Spleen (tissue), 11 donors: ENCODE results near the gene NISCH. TPM values are rescaled to one million over a fixed set of nuclear protein-coding genes. Genes with fewer than 3 reads are reported as not detected.
A peak's percentile ranks its signal among the peaks of the same experiment; 100 is the strongest.
"Not testable (repeated sequence)": the region's sequence is repeated elsewhere in the genome, so short reads cannot be mapped to it uniquely, and the experiment has no call there.

Experiments used
- DNase-seq: peaks from one replicate; pipeline ENCODE4 v3.0.0-alpha.2; 2020
- H3K27ac ChIP-seq, 8 donors: fragments of 200-600 bp; sonication (generic) in 7 of 8; 1 replicate in 4 of 8; 2 replicates in 4 of 8; pipeline versions ENCODE4 v1.5.0 to v1.8.0; 2016 to 2021; ENCODE audit warnings: inconsistent platforms in 4 of 8, mild to moderate bottlenecking in 4 of 8, moderate library complexity in 1 of 8
- H3K27me3 ChIP-seq, 7 donors: fragments of 200-600 bp; sonication (generic) in 6 of 7; replicated peaks in 1 of 7; 1 replicate in 4 of 7; 2 replicates in 3 of 7; pipeline versions ENCODE4 v1.5.0 to v1.8.0; 2016 to 2021; ENCODE audit warnings: inconsistent platforms in 3 of 7, mild to moderate bottlenecking in 1 of 7
- H3K36me3 ChIP-seq, 6 donors: fragments of 200-600 bp; sonication (generic) in 5 of 6; 1 replicate in 4 of 6; 2 replicates in 2 of 6; pipeline versions ENCODE4 v1.5.0 to v1.8.0; 2016 to 2021; ENCODE audit warnings: inconsistent platforms in 2 of 6
- H3K4me1 ChIP-seq, 6 donors: fragments of 200-600 bp; sonication (generic) in 5 of 6; 1 replicate in 3 of 6; 2 replicates in 3 of 6; pipeline versions ENCODE4 v1.5.0 to v1.8.0; 2016 to 2021; ENCODE audit warnings: inconsistent platforms in 3 of 6
- H3K4me3 ChIP-seq, 8 donors: fragments of 200-600 bp; sonication (generic) in 7 of 8; 1 replicate in 4 of 8; 2 replicates in 4 of 8; pipeline versions ENCODE4 v1.5.0 to v1.8.0; 2016 to 2021; ENCODE audit warnings: inconsistent platforms in 4 of 8, mild to moderate bottlenecking in 4 of 8, moderate library complexity in 2 of 8
- H3K9me3 ChIP-seq, 8 donors: fragments of 200-600 bp; sonication (generic) in 7 of 8; 1 replicate in 4 of 8; 2 replicates in 4 of 8; pipeline versions ENCODE4 v1.5.0 to v1.8.0; 2016 to 2021; ENCODE audit warnings: inconsistent platforms in 4 of 8
- CTCF ChIP-seq, 11 experiments: fragments of 200-600 bp in 7 of 11; fragments of 450-650 bp in 4 of 11; sonication (generic) in 4 of 11; IDR thresholded peaks in 8 of 11; conservative IDR thresholded peaks in 3 of 11; 1 replicate in 7 of 11; 2 replicates in 4 of 11; pipeline versions ENCODE4 v1.4.0 to v1.8.0; 2016 to 2021; ENCODE audit warnings: antibody characterized with exemption in 11 of 11, inconsistent platforms in 4 of 11, mild to moderate bottlenecking in 1 of 11
- POLR2A ChIP-seq, 3 donors: fragments of 450-650 bp; IDR thresholded peaks; one replicate each; pipeline ENCODE4 v1.5.1; 2017; ENCODE audit warnings: antibody characterized with exemption in 3 of 3, mild to moderate bottlenecking in 1 of 3
- POLR2AphosphoS5 ChIP-seq, 3 donors: sonication (generic); formaldehyde crosslinking; IDR thresholded peaks; one replicate each; pipeline ENCODE4 v1.5.1; 2017; ENCODE audit warnings: antibody characterized with exemption in 3 of 3
- WGBS, 5 donors: extraction: QIAGEN DNeasy Blood & Tissue Kit in 3 of 5; methylation state at CpG; one replicate each; pipeline versions ENCODE4 v1.1.5 to v1.1.7; 2013 to 2018; 5-methylcytosine and 5-hydroxymethylcytosine counted together
- intact Hi-C: fragments of 100-400 bp; cut with DNase I; formaldehyde crosslinking; loops from one replicate; pipeline ENCODE4 v1.15.0; 2023; ENCODE audit warnings: low total_unique reads
- polyA plus RNA-seq, 3 donors: library from polyadenylated mRNA; stranded (reverse); fragments of 200-250 nt; gene quantifications; one replicate each; pipeline ENCODE4 v1.2.1, GENCODE V29; 2013
- total RNA-seq, 7 donors: library from RNA; depleted of rRNA in 3 of 7; stranded (reverse); fragments of >200 nt in 3 of 7; fragmentation: NEBNext Ultra II Directional in 4 of 7; extraction: Animal tissue kit (Norgen Biotek cat#: 25700) in 4 of 7; gene quantifications; one replicate each; pipeline versions ENCODE4 v1.1.0 to v1.2.1, GENCODE V29; 2016 to 2021
- donor health status: healthy with polysubstance abuse.
- donor health status: DM: no; HTN: no; CAD: no; lungs with moderate emphysema.
- donor health status: DM: no; HTN: no; CAD: no.
- donor health status: Bipolar disorder and iron deficiency.
- donor health status: healthy.
- donor health status: DM: no; HTN: no; CAD: no.
- donor health status: DM: yes; HTN: yes; CAD: no.

Gene NISCH
- total and polyA plus RNA-seq, 10 donors = 18.9 to 92.7 (median 78.8) TPM

GRCh38 chr3:52524752-52525679 is 69.6 kb downstream of the NISCH start:
- no peaks in the 10 kb centered on the region for H3K9me3 ChIP-seq
- 62 to 82% (median 64%) methylated on average over 13 to 34 of the region's 34 CpGs for WGBS, 5 donors
- H3K36me3 ChIP-seq = peaks cover 0 to 82% (median 28%) of the 10 kb centered on the region in 6 donors
- no peak overlapping the region for H3K4me3 ChIP-seq
- intact Hi-C loops = no loop called here
- H3K27ac ChIP-seq = peak overlapping the region; percentile 2 to 68 (median 51)
- DNase-seq = peak; percentile 74
- TF ChIP-seq POLR2A (IDR thresholded peaks at IDR 0.05) (no peak), POLR2AphosphoS5 (IDR thresholded peaks at IDR 0.05) (peak; percentile 40 to 74 (median 44)), CTCF (IDR thresholded peaks at IDR 0.05 in 8 of 11, conservative IDR thresholded peaks at IDR 0.05 in 3 of 11) (no peak)
- peaks cover 10 to 73% (median 33%) of the 10 kb centered on the region in 6 donors for H3K4me1 ChIP-seq
- no peaks in the 10 kb centered on the region for H3K27me3 ChIP-seq

GRCh38 chr3:52525680-52526561 is 70.5 kb downstream of the NISCH start:
- peak; percentile 57 for DNase-seq
- peaks cover 10 to 77% (median 35%) of the 10 kb centered on the region in 6 donors for H3K4me1 ChIP-seq
- intact Hi-C loops = no loop called here

GRCh38 chr3:52526671-52527038 is 71.3 kb downstream of the NISCH start:
- intact Hi-C loops = not testable (repeated sequence)

More at GRCh38 chr3:52525680-52526561, 70.5 kb downstream of the NISCH start:
- Histone ChIP-seq H3K9me3 (no peaks in the 10 kb centered on the region), H3K27ac (peak overlapping the region; percentile 2 to 68 (median 51)), H3K27me3 (no peaks in the 10 kb centered on the region), H3K4me3 (no peak overlapping the region), H3K36me3 (peaks cover 0 to 73% (median 20%) of the 10 kb centered on the region in 6 donors)
- 71 to 87% (median 81%) methylated on average over 9 of the region's 9 CpGs for WGBS, 5 donors
- TF ChIP-seq POLR2AphosphoS5 (IDR thresholded peaks at IDR 0.05) (peak in 2 of 3 donors; percentile 4 to 60), POLR2A (IDR thresholded peaks at IDR 0.05) (no peak)

GRCh38 chr3:52527039-52527731 is 71.8 kb downstream of the NISCH start:
- H3K27me3 ChIP-seq = peaks cover 0 to 4% (median 0%) of the 10 kb centered on the region in 7 donors
- 83 to 97% (median 90%) methylated on average over 10 to 14 of the region's 14 CpGs for WGBS, 5 donors
- intact Hi-C loops = no loop called here
- no peaks in the 10 kb centered on the region for H3K9me3 ChIP-seq
- H3K36me3 ChIP-seq = peaks cover 0 to 60% (median 11%) of the 10 kb centered on the region in 6 donors
- peak overlapping the region in 2 of 8 donors; percentile 10 to 28 for H3K27ac ChIP-seq
- TF ChIP-seq POLR2AphosphoS5 (IDR thresholded peaks at IDR 0.05) (peak in 2 of 3 donors; percentile 40 to 52), POLR2A (IDR thresholded peaks at IDR 0.05) (no peak)
- DNase-seq = peak; percentile 66
- H3K4me3 ChIP-seq = no peak overlapping the region
- peaks cover 10 to 83% (median 39%) of the 10 kb centered on the region in 6 donors for H3K4me1 ChIP-seq

More at GRCh38 chr3:52526671-52527038, 71.3 kb downstream of the NISCH start:
- Histone ChIP-seq H3K36me3 (peaks cover 0 to 65% (median 15%) of the 10 kb centered on the region in 6 donors), H3K4me1 (peaks cover 10 to 81% (median 38%) of the 10 kb centered on the region in 6 donors), H3K27ac (peak overlapping the region in 5 of 8 donors; percentile 28 to 68 (median 61))
- H3K9me3 ChIP-seq, H3K27me3 ChIP-seq, DNase-seq, H3K4me3 ChIP-seq: not testable (repeated sequence)
- 88 to 96% (median 90%) methylated on average over 5 of the region's 5 CpGs for WGBS, 5 donors
